CD4-positive, CD25-positive, alpha-beta regulatory T cell (primary cell): ENCODE data around the gene RNF43. TPM values are rescaled to one million over a fixed set of nuclear protein-coding genes. Genes with fewer than 3 reads are reported as not detected.
A peak's percentile ranks its signal among the peaks of the same experiment; 100 is the strongest.

Source experiments
- ATAC-seq, 2 donors: fragments of 150-1000 bp; cut with Tn5 transposase; one replicate each; pipeline ENCODE4 v1.10.0; 2021; ENCODE audit warnings: low read depth in 2 of 2, moderate number of reproducible peaks in 2 of 2, moderate library complexity in 1 of 2
- DNase-seq, 3 donors: peaks; one replicate each; pipeline versions ENCODE4 v3.0.0 to v3.0.0-alpha.2; 2012 to 2022; ENCODE audit warnings: mixed read lengths in 1 of 3
- H3K27ac ChIP-seq: one replicate; pipeline ENCODE4 v1.7.0; 2013; ENCODE audit warnings: mild to moderate bottlenecking, low read length; ENCODE audit not compliant: insufficient read depth, poor library complexity, severe bottlenecking
- H3K27me3 ChIP-seq: one replicate; pipeline ENCODE4 v1.7.0; 2013; ENCODE audit warnings: low read length; ENCODE audit not compliant: control insufficient read depth, insufficient read depth
- H3K36me3 ChIP-seq: one replicate; pipeline ENCODE4 v1.7.0; 2013; ENCODE audit warnings: mild to moderate bottlenecking, low read length, moderate library complexity; ENCODE audit not compliant: control insufficient read depth, insufficient read depth
- H3K4me1 ChIP-seq: 2 replicates; pipeline ENCODE4 v1.7.0; 2013; ENCODE audit warnings: mild to moderate bottlenecking, low read length; ENCODE audit not compliant: insufficient read depth, control insufficient read depth, poor library complexity, severe bottlenecking
- H3K4me3 ChIP-seq: one replicate; pipeline ENCODE4 v1.7.0; 2013; ENCODE audit warnings: low read depth, mild to moderate bottlenecking, low read length, moderate library complexity
- H3K9me3 ChIP-seq, 2 experiments: 1 replicate in 1 of 2; 2 replicates in 1 of 2; pipeline ENCODE4 v1.7.0; 2013; ENCODE audit warnings: low read length in 2 of 2, mild to moderate bottlenecking in 1 of 2, moderate library complexity in 1 of 2; ENCODE audit not compliant: control insufficient read depth in 2 of 2
- H3K27ac Mint-ChIP-seq, 3 donors: one replicate each; pipeline ENCODE4 v1.8.0; 2020 to 2022; ENCODE audit warnings: mild to moderate bottlenecking in 3 of 3, mixed read lengths in 3 of 3, moderate library complexity in 2 of 3
- H3K27me3 Mint-ChIP-seq: one replicate; pipeline ENCODE4 v1.8.0; 2022; ENCODE audit warnings: mild to moderate bottlenecking, mixed read lengths
- H3K36me3 Mint-ChIP-seq: one replicate; pipeline ENCODE4 v1.8.0; 2020; ENCODE audit warnings: mixed read lengths
- H3K4me1 Mint-ChIP-seq, 4 donors: one replicate each; pipeline ENCODE4 v1.8.0; 2020 to 2022; ENCODE audit warnings: mixed read lengths in 4 of 4, mild to moderate bottlenecking in 1 of 4
- H3K4me3 Mint-ChIP-seq, 4 donors: one replicate each; pipeline ENCODE4 v1.8.0; 2020 to 2022; ENCODE audit warnings: mild to moderate bottlenecking in 4 of 4, mixed read lengths in 4 of 4, moderate library complexity in 3 of 4
- H3K9me3 Mint-ChIP-seq, 7 donors: one replicate each; pipeline ENCODE4 v1.8.0; 2020 to 2022; ENCODE audit warnings: mixed read lengths in 7 of 7, mild to moderate bottlenecking in 3 of 7, moderate library complexity in 2 of 7
- polyA plus RNA-seq, 4 donors: library from polyadenylated mRNA; unstranded; fragments of 300-500 nt; fragmentation: Illumina TruSeq; gene quantifications; one replicate each; pipeline ENCODE4 v1.2.3, GENCODE V29; 2021
- total RNA-seq: library from RNA; stranded (reverse); gene quantifications from one replicate; pipeline ENCODE4 v1.2.3, GENCODE V29; 2022

RNF43 gene
- total and polyA plus RNA-seq, 5 donors from 2014 or later, result 0.23 to 3.3 (median 0.78) TPM; not detected in 1

DNA sequence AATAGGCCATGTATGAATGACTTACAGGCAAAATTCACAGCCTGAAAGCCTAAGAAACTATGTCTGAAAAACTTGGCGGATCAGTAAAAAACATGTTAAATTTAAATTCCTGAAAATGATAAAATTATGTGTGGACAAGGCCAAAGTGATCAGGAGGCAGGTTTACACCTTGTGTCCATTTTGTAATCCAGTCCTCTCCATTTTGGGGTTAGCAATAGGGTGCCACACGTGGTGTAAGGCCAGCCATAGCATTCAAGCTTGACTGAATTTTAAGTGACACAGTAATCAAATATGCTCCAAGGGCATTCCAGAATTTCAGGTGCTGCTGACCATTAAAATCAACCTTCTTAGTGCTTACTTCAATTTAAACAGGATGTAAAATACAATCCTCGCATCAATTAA lies 2.7 kb downstream of the RNF43 start:
- Mint-ChIP-seq H3K4me3 (no peak overlapping the region), H3K36me3 (no peaks in the 10 kb centered on the region), H3K9me3 (no peaks in the 10 kb centered on the region), H3K27ac (no peak overlapping the region), H3K27me3 (no peaks in the 10 kb centered on the region), H3K4me1 (peaks cover 0 to 23% (median 15%) of the 10 kb centered on the region in 4 donors)
- Histone ChIP-seq H3K4me3 (no peak overlapping the region), H3K27ac (no peak overlapping the region), H3K27me3 (no peaks in the 10 kb centered on the region), H3K36me3 (no peaks in the 10 kb centered on the region), H3K9me3 (no peaks in the 10 kb centered on the region), H3K4me1 (peaks cover 11% of the 10 kb centered on the region)
- DNase-seq (no peak), ATAC-seq (no peak)

- Histone ChIP-seq H3K4me3 (no peak overlapping the region), H3K27ac (no peak overlapping the region), H3K4me1 (peaks cover 11% of the 10 kb centered on the region), H3K36me3 (no peaks in the 10 kb centered on the region), H3K9me3 (no peaks in the 10 kb centered on the region), H3K27me3 (no peaks in the 10 kb centered on the region)
- no peaks in the 10 kb centered on the region for H3K36me3 Mint-ChIP-seq
- ATAC-seq, result no peak
- no peaks in the 10 kb centered on the region for H3K27me3 Mint-ChIP-seq
- no peak overlapping the region for H3K4me3 Mint-ChIP-seq
- no peak for DNase-seq
- H3K4me1 Mint-ChIP-seq, result peaks cover 0 to 23% (median 15%) of the 10 kb centered on the region in 4 donors
- H3K27ac Mint-ChIP-seq, result peak overlapping the region in 1 of 3 donors; percentile 56
- H3K9me3 Mint-ChIP-seq, result no peaks in the 10 kb centered on the region
These were observed 3.6 kb downstream of the RNF43 start for GRCh38 chr17:58413684-58414083.

GRCh38 chr17:58412961-58413586 lies 4.3 kb downstream of the RNF43 start:
- H3K4me1 ChIP-seq, result peaks cover 11% of the 10 kb centered on the region
- H3K4me3 Mint-ChIP-seq, result no peak overlapping the region
- H3K27me3 ChIP-seq, result no peaks in the 10 kb centered on the region
- no peaks in the 10 kb centered on the region for H3K9me3 ChIP-seq
- DNase-seq, result no peak
- peaks cover 0 to 19% (median 10%) of the 10 kb centered on the region in 4 donors for H3K4me1 Mint-ChIP-seq
- no peaks in the 10 kb centered on the region for H3K27me3 Mint-ChIP-seq
- no peak overlapping the region for H3K27ac ChIP-seq
- no peaks in the 10 kb centered on the region for H3K9me3 Mint-ChIP-seq
- H3K27ac Mint-ChIP-seq, result no peak overlapping the region
- no peak overlapping the region for H3K4me3 ChIP-seq
- no peaks in the 10 kb centered on the region for H3K36me3 Mint-ChIP-seq
- ATAC-seq, result no peak
- no peaks in the 10 kb centered on the region for H3K36me3 ChIP-seq

DNA sequence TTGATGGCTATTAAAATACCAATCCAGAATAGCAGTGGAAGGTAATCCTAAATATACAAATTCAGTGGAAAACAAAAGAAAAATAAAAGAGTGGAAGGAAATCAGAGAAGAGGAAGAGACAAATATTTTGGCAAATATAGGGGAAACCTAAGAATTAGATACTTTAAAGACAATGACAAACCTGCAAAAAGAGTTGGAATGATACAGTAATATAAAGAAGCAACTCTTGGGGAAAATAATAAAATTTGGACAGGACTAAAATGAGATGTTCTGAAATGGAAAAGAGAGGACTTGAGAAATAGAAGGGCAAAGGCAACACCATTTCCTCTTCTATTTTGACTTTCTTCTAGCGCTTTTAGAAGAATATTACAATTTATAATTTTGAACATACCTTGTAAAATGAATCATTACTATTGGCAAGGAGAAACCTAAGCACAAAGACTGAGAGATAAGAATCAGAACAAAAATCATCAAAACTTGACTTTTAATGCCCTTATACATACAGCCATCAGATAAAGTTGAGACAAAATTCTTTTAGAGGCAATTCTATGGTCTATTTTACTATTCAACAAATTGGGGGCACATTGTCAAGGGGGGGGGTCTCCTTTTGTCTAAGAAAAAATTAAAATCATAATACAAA lies 5.2 kb downstream of the RNF43 start:
- no peak overlapping the region for H3K27ac ChIP-seq
- Mint-ChIP-seq H3K4me3 (no peak overlapping the region), H3K4me1 (peaks cover 0 to 10% (median 4%) of the 10 kb centered on the region in 4 donors), H3K36me3 (no peaks in the 10 kb centered on the region), H3K9me3 (no peaks in the 10 kb centered on the region), H3K27ac (no peak overlapping the region), H3K27me3 (no peaks in the 10 kb centered on the region)
- no peaks in the 10 kb centered on the region for H3K27me3 ChIP-seq
- no peaks in the 10 kb centered on the region for H3K9me3 ChIP-seq
- H3K4me3 ChIP-seq, result no peak overlapping the region
- H3K36me3 ChIP-seq, result no peaks in the 10 kb centered on the region
- peaks cover 2% of the 10 kb centered on the region for H3K4me1 ChIP-seq
- no peak for DNase-seq
- ATAC-seq, result no peak

DNA sequence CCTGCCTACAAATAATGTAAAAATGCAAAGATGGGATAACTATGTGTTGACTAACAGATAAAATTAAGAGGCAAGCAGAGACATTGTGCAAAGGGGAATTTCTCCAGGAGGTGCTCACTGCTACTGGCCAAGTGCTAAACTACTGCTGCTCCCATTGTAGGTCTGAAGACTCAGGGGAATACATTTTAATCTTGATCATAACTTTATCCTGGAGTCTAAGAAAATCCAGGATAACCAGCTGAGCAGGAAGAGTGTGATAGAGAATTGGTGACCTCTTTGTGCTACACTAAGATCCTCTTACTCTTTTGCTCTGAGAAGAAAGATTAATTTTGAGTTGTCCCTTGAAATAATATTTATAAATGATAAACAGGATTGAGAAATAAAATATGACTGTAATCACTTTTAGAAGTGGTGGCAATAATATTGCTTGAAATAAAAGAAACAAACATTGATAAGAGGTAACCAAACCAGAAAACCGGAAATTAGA lies 5.9 kb downstream of the RNF43 start:
- Histone ChIP-seq H3K27ac (no peak overlapping the region), H3K4me1 (no peaks in the 10 kb centered on the region), H3K4me3 (no peak overlapping the region), H3K36me3 (no peaks in the 10 kb centered on the region), H3K9me3 (no peaks in the 10 kb centered on the region), H3K27me3 (no peaks in the 10 kb centered on the region)
- Mint-ChIP-seq H3K27me3 (no peaks in the 10 kb centered on the region), H3K9me3 (no peaks in the 10 kb centered on the region), H3K27ac (no peak overlapping the region), H3K36me3 (no peaks in the 10 kb centered on the region), H3K4me3 (no peak overlapping the region), H3K4me1 (peaks cover 0 to 4% (median 1%) of the 10 kb centered on the region in 4 donors)
- no peak for DNase-seq
- ATAC-seq, result no peak

GRCh38 chr17:58410714-58411407 lies 6.5 kb downstream of the RNF43 start:
- Mint-ChIP-seq H3K4me1 (peaks cover 0 to 2% (median 1%) of the 10 kb centered on the region in 4 donors), H3K27me3 (no peaks in the 10 kb centered on the region), H3K4me3 (no peak overlapping the region), H3K36me3 (no peaks in the 10 kb centered on the region), H3K9me3 (no peaks in the 10 kb centered on the region), H3K27ac (no peak overlapping the region)
- Histone ChIP-seq H3K9me3 (no peaks in the 10 kb centered on the region), H3K4me1 (no peaks in the 10 kb centered on the region), H3K27me3 (no peaks in the 10 kb centered on the region), H3K36me3 (no peaks in the 10 kb centered on the region), H3K4me3 (no peak overlapping the region), H3K27ac (no peak overlapping the region)
- ATAC-seq (no peak), DNase-seq (no peak)

- no peaks in the 10 kb centered on the region for H3K4me1 ChIP-seq
- H3K4me3 Mint-ChIP-seq, result no peak overlapping the region
- DNase-seq (no peak), ATAC-seq (no peak)
- H3K27ac ChIP-seq, result no peak overlapping the region
- no peaks in the 10 kb centered on the region for H3K36me3 ChIP-seq
- H3K36me3 Mint-ChIP-seq, result no peaks in the 10 kb centered on the region
- no peaks in the 10 kb centered on the region for H3K9me3 ChIP-seq
- no peaks in the 10 kb centered on the region for H3K9me3 Mint-ChIP-seq
- no peak overlapping the region for H3K4me3 ChIP-seq
- no peaks in the 10 kb centered on the region for H3K27me3 ChIP-seq
- H3K27me3 Mint-ChIP-seq, result no peaks in the 10 kb centered on the region
- H3K27ac Mint-ChIP-seq, result peak overlapping the region in 1 of 3 donors; percentile 25
- H3K4me1 Mint-ChIP-seq, result peaks cover 0 to 2% (median 0%) of the 10 kb centered on the region in 4 donors
These were observed 7.9 kb downstream of the RNF43 start for GRCh38 chr17:58409432-58409831.
